Stimulated activated naive CD8-positive, alpha-beta T cell treated with anti-CD3 and anti-CD28 coated beads, Interleukin-15, Interleukin-2, amounts not matched to agents 100 ng/mL and 50 ng/mL, for 24 hours (primary cell): Measurements from ENCODE around the gene HRAS.
"Not testable (repeated sequence)": the region's sequence is repeated elsewhere in the genome, so short reads cannot be mapped to it uniquely, and the experiment has no call there.

Source experiments
- H3K27ac Mint-ChIP-seq: one replicate; pipeline ENCODE4 v1.8.0; 2021; ENCODE audit warnings: mild to moderate bottlenecking, mixed read lengths
- H3K27me3 Mint-ChIP-seq: one replicate; pipeline ENCODE4 v1.8.0; 2021; ENCODE audit warnings: mixed read lengths
- H3K36me3 Mint-ChIP-seq: one replicate; pipeline ENCODE4 v1.8.0; 2021; ENCODE audit warnings: low read depth, mixed read lengths
- H3K4me1 Mint-ChIP-seq: one replicate; pipeline ENCODE4 v1.8.0; 2021; ENCODE audit warnings: low read depth, mixed read lengths
- H3K4me3 Mint-ChIP-seq: one replicate; pipeline ENCODE4 v1.8.0; 2021; ENCODE audit warnings: mild to moderate bottlenecking, mixed read lengths
- H3K9me3 Mint-ChIP-seq: one replicate; pipeline ENCODE4 v1.8.0; 2021; ENCODE audit warnings: mixed read lengths

HRAS gene

GRCh38 chr11:535519-536454 lies at the start of gene HRAS:
HRAS (minus strand) TSS chr11:535576.
- H3K36me3 Mint-ChIP-seq, result peaks cover 8% of the 10 kb centered on the region
- H3K9me3 Mint-ChIP-seq, result no peaks in the 10 kb centered on the region
- peak within 1 kb of the TSS; percentile 93 for H3K27ac Mint-ChIP-seq
- H3K4me3 Mint-ChIP-seq, result peak within 1 kb of the TSS; percentile 92
- H3K27me3 Mint-ChIP-seq, result no peaks in the 10 kb centered on the region
- peaks cover 11% of the 10 kb centered on the region for H3K4me1 Mint-ChIP-seq

- Mint-ChIP-seq H3K27me3 (no peaks in the 10 kb centered on the region), H3K36me3 (peaks cover 52% of the 10 kb centered on the region), H3K4me1 (peaks cover 38% of the 10 kb centered on the region), H3K4me3 (no peak overlapping the region), H3K9me3 (no peaks in the 10 kb centered on the region), H3K27ac (no peak overlapping the region)
Observed at GRCh38 chr11:584287-584686, 48.9 kb upstream of the HRAS start.

GRCh38 chr11:581752-582151 lies 46.4 kb upstream of the HRAS start:
- no peaks in the 10 kb centered on the region for H3K9me3 Mint-ChIP-seq
- peaks cover 41% of the 10 kb centered on the region for H3K36me3 Mint-ChIP-seq
- H3K27me3 Mint-ChIP-seq, result no peaks in the 10 kb centered on the region
- peaks cover 44% of the 10 kb centered on the region for H3K4me1 Mint-ChIP-seq
- no peak overlapping the region for H3K4me3 Mint-ChIP-seq
- H3K27ac Mint-ChIP-seq, result no peak overlapping the region

- H3K27me3 Mint-ChIP-seq, result no peaks in the 10 kb centered on the region
- H3K9me3 Mint-ChIP-seq, result no peaks in the 10 kb centered on the region
- peaks cover 38% of the 10 kb centered on the region for H3K36me3 Mint-ChIP-seq
- peak overlapping the region; percentile 54 for H3K27ac Mint-ChIP-seq
- no peak overlapping the region for H3K4me3 Mint-ChIP-seq
- peaks cover 41% of the 10 kb centered on the region for H3K4me1 Mint-ChIP-seq
Observed at GRCh38 chr11:581342-581741, 46.0 kb upstream of the HRAS start.

GRCh38 chr11:579830-580601 lies 44.6 kb upstream of the HRAS start:
- H3K4me1 Mint-ChIP-seq, result peaks cover 39% of the 10 kb centered on the region
- no peaks in the 10 kb centered on the region for H3K9me3 Mint-ChIP-seq
- H3K4me3 Mint-ChIP-seq, result peak overlapping the region; percentile 30
- H3K36me3 Mint-ChIP-seq, result peaks cover 35% of the 10 kb centered on the region
- no peak overlapping the region for H3K27ac Mint-ChIP-seq
- peaks cover 2% of the 10 kb centered on the region for H3K27me3 Mint-ChIP-seq

- Mint-ChIP-seq H3K9me3 (no peaks in the 10 kb centered on the region), H3K27ac (no peak overlapping the region), H3K4me1 (peaks cover 51% of the 10 kb centered on the region), H3K36me3 (peaks cover 25% of the 10 kb centered on the region), H3K27me3 (peaks cover 12% of the 10 kb centered on the region), H3K4me3 (peak overlapping the region; percentile 92)
Observed at GRCh38 chr11:578276-579035, 43.1 kb upstream of the HRAS start.

- Mint-ChIP-seq H3K4me1 (peaks cover 51% of the 10 kb centered on the region), H3K27ac (peak overlapping the region; percentile 85), H3K9me3 (no peaks in the 10 kb centered on the region), H3K27me3 (peaks cover 12% of the 10 kb centered on the region), H3K36me3 (peaks cover 25% of the 10 kb centered on the region), H3K4me3 (peak overlapping the region; percentile 92)
Observed at GRCh38 chr11:577611-577894, 42.2 kb upstream of the HRAS start.

- peaks cover 22% of the 10 kb centered on the region for H3K36me3 Mint-ChIP-seq
- no peaks in the 10 kb centered on the region for H3K9me3 Mint-ChIP-seq
- H3K27me3 Mint-ChIP-seq, result peaks cover 12% of the 10 kb centered on the region
- peak overlapping the region; percentile 92 for H3K4me3 Mint-ChIP-seq
- peaks cover 51% of the 10 kb centered on the region for H3K4me1 Mint-ChIP-seq
- peak overlapping the region; percentile 85 for H3K27ac Mint-ChIP-seq
Observed at GRCh38 chr11:576811-577610, 41.6 kb upstream of the HRAS start.

- no peaks in the 10 kb centered on the region for H3K9me3 Mint-ChIP-seq
- peaks cover 48% of the 10 kb centered on the region for H3K4me1 Mint-ChIP-seq
- peaks cover 13% of the 10 kb centered on the region for H3K36me3 Mint-ChIP-seq
- peak within 1 kb of the TSS; percentile 99 for H3K27ac Mint-ChIP-seq
- peaks cover 12% of the 10 kb centered on the region for H3K27me3 Mint-ChIP-seq
- H3K4me3 Mint-ChIP-seq, result peak within 1 kb of the TSS; percentile 92
Observed at GRCh38 chr11:575996-576768, 40.8 kb upstream of the HRAS start, which contains the start of gene PHRF1. PHRF1 (plus strand) TSS chr11:576470; CDS start chr11:581513, 5,043 bp downstream.

- H3K4me1 Mint-ChIP-seq, result peaks cover 46% of the 10 kb centered on the region
- peak overlapping the region; percentile 79 for H3K4me3 Mint-ChIP-seq
- peaks cover 11% of the 10 kb centered on the region for H3K36me3 Mint-ChIP-seq
- H3K9me3 Mint-ChIP-seq, result no peaks in the 10 kb centered on the region
- peaks cover 12% of the 10 kb centered on the region for H3K27me3 Mint-ChIP-seq
- H3K27ac Mint-ChIP-seq, result peak overlapping the region; percentile 49
Observed at GRCh38 chr11:575313-575995, 40.1 kb upstream of the HRAS start.

- Mint-ChIP-seq H3K4me1 (peaks cover 41% of the 10 kb centered on the region), H3K27me3 (peaks cover 12% of the 10 kb centered on the region), H3K27ac (peak overlapping the region; percentile 49), H3K4me3 (peak overlapping the region; percentile 79), H3K36me3 (peaks cover 11% of the 10 kb centered on the region), H3K9me3 (no peaks in the 10 kb centered on the region)
Observed at GRCh38 chr11:574632-575312, 39.4 kb upstream of the HRAS start.

- Mint-ChIP-seq H3K4me3 (peak overlapping the region; percentile 79), H3K4me1 (peaks cover 36% of the 10 kb centered on the region), H3K27me3 (peaks cover 12% of the 10 kb centered on the region)
- not testable (repeated sequence) for H3K27ac Mint-ChIP-seq, H3K36me3 Mint-ChIP-seq, H3K9me3 Mint-ChIP-seq
Observed at GRCh38 chr11:574031-574570, 38.7 kb upstream of the HRAS start.
